NT2/D1 (cell line): ENCODE results near the gene LYPD6.

ENCODE experiments used
- YY1 ChIP-seq: IDR thresholded peaks from 2 replicates; pipeline ENCODE4 v1.6.1; 2011; ENCODE audit not compliant: insufficient read length, insufficient read depth
- ZNF274 ChIP-seq: IDR thresholded peaks from 2 replicates; pipeline ENCODE4 v1.6.1; 2011; ENCODE audit warnings: mild to moderate bottlenecking, low read depth, low read length

GRCh38 chr2:149456285-149456684 lies 125.9 kb downstream of the LYPD6 start:
- TF ChIP-seq ZNF274: no peak
- no peak for TF ChIP-seq YY1
